RPMI8226 (cell line): ENCODE measurements around the gene NT5C1A.
A peak's percentile ranks its signal among the peaks of the same experiment; 100 is the strongest.

Experiments
- DNase-seq: peaks from one replicate; pipeline ENCODE4 v3.0.0-alpha.2; 2015

NT5C1A gene

DNA sequence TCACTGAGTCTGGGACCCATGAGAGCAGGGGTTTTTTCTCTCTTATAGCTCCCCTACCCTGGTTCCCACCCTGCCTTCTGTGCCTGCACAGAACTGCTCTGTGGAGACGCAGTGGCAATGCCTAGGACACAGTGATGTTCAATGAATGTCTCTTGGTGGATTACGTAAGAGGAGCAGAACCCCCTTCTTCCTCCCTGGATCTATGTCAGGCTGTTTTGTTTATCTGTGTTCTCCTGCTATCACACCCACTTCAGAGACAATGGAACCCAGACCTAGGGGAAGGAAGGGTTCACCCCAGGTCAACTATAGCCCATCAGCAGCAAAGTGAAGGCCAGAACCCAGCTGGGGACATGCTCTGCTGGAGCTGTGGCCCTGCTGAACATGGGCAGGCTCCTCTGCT, 17.3 kb upstream of the NT5C1A start:
- no peak for DNase-seq

DNA sequence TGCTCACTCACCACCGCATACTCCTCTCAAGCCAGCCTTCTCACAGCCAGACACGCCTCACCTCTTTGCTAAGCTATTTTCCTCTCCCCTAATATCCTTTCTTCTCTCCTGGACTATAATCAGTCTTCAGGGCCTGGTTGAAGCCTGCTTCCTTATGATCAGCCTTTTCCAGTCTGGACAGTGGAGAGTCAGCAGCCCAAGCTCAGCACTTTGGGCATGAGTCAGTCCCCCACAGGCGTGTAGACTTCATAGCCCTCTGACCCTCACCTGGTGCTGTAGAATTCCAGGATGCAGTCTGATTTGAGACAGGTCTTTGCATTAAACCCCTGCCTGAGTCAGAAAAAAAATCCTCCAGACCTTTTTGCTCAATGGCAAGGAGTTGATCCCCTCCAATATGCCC, 16.8 kb upstream of the NT5C1A start:
- no peak for DNase-seq

GRCh38 chr1:39687243-39687642, 15.3 kb upstream of the NT5C1A start:
- DNase-seq = no peak

DNA sequence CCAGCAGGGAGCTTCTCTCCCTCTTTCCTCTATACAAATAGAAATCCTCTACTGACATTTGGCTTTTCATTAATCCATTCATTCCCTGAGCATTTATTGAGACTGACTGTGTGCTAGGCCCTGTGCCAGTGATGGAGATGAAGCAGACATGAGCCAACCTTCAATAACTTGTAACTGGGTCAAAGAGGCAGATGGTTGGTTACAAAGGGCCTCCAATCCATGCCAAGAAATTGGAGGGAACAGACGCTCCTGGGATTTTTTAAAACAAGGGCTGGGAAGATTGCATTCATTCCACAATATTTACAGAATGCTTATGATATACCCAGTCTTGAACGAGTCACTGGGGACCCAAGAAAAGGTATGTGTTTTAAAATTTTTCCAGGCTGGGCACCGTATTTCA, 13.2 kb upstream of the NT5C1A start:
- DNase-seq = no peak

DNA sequence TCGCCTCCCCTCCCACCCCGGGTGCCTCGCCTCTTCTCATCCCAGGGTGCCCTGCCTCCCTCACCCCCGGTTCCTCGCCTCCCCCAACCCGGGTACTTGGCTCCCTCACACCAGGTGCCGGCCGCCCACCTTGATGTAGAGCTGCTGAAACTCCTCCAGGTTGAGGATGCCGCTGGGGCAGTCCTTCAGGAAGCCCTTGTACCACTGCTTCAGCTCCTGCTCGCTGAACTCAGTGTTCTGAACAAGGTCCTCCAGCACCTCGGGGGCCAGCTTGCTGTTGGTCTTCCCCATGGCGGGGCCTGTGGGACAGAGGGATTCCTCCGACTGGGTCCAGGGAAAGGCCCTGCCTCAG, 12.4 kb upstream of the NT5C1A start:
- no peak for DNase-seq

DNA sequence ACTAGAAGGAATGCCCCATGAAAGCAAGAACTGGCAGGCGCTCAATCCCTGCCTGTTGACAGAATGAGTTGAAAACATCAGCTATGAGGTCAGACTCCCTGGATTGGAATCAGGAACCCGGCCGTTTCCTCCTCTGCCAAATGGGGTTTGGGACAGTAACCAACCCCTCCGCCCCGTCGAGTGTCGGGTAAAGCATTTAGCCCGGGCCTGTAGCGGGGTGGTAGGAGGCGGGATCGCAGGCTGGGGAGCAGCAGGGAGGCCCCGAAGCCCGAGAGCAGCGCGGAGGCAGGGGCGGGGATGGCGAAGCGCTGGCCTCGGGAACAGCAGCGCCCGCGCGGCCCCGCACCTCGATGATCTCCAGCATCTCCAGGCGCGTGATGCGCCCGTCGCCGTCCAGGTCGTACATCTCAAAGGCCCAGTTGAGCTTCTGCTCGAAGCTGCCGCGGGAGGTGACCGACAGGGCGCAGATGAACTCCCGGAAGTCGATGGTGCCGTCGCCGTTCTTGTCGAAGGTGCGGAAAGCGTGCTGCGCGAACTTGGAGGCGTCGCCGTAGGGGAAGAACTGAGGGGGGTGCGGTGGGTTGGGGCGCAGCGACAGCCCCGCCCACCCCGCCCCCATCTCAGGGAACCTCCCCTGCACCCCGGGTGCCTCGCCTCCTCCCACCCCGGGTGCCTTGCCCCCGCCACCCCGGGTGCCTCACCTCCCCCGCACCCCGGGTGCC, 11.8 kb upstream of the NT5C1A start:
- no peak for DNase-seq

DNA sequence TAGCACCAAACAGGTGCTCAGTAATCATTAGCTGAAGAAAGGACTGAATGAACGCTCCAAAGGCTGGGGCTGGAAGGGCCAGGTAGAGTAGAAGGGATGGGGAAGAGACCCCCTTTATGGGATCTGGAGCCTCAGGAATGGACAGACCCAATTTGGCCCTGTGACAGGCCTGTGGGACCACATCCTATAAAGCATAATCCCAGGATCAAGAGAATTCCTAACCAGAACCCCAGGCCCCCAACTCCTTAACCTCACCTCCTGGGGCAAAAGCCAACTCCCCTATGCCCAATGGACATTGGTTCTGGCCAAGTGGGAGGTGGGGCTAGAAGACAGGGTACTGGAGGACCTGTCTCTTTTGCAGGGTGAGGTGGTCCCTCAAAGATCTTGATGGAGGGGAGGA, 10.1 kb upstream of the NT5C1A start:
- DNase-seq = no peak

GRCh38 chr1:39681294-39681693, 9.4 kb upstream of the NT5C1A start:
- peak; percentile 32 for DNase-seq

DNA sequence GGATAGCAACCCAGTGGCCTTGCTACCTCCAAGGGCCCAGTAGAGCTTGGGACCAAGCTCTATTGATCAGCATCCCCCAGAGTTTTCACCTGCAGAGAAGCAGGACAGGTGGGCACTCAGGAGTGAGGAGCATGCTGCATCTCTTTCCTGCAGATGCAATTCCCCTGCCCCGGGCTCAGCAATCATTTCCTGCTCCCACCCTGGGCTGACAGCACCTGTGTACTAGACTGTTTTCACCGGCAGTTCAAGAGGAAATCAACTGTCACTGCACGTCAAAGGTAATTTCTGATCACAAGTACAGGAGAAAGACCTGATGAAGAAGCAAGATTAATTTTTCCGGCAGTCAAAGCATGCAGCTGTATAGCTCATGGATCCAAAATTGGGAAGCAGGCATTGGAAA, 8.8 kb upstream of the NT5C1A start:
- no peak for DNase-seq

DNA sequence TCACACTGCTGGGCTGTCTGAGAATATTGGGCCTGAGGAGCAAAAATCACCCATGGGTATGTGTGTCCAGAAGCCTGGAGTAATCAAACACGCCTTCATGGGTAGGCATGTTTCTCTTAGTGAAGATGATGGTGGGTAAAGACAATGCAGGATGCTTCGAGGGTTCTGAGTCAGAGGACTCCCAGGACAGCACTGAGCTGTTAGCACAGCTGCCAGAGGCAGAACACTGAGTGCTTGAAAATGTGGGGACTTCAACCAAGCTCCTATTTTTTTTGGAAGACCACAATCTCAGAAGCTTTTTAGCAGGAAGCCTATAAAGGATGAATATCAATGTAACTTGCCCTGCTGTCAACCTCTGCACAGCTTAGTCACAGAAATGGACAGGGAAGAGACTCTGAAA, 7.9 kb upstream of the NT5C1A start:
- DNase-seq = no peak

GRCh38 chr1:39678889-39679288, 7.0 kb upstream of the NT5C1A start:
- DNase-seq = no peak

DNA sequence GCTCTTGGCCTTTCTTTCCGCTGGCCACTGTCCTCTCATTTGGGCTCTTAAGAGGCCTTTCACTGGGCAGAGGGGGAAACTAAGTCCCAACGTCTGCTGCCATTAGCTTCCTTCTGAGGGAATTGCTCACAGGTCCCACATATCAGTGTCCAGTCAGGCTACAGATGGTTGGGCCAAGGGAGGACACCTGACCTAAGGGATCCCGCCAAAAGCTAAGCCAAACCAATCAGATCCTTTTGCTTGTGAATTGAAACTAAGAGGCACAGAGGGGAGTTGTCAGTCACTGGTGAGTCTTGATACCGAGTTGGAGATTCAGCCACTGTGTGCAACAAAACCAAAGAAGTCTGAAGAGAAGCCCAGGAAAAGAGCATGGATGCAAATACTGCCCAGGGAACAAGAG, 5.7 kb upstream of the NT5C1A start:
- DNase-seq = no peak

GRCh38 chr1:39676948-39677548, 5.1 kb upstream of the NT5C1A start:
- DNase-seq = no peak

- DNase-seq = no peak
Measured at GRCh38 chr1:39675220-39675619, 3.3 kb upstream of the NT5C1A start.

DNA sequence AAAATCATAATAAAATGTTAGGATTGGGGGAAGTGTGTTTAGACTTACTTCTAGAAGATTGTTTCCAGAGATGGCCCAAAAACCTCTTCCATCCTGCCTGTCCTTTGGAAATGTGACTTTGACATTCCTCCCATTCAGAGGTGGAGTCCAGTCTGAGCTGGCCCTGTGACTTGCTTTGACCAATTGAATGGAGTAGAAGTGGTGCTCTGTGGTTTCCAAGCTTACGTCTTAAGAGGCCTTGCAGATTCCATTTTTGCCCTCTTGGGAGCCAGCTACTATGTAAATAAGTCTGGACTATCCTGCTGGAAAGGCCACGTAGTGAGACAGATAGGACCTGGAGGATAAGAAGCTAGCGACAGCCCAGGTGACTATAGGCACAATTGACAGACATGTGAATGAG, 1.3 kb upstream of the NT5C1A start:
- no peak for DNase-seq

GRCh38 chr1:39672551-39672947, 642 bp upstream of the NT5C1A start:
- DNase-seq = peak; percentile 39

DNA sequence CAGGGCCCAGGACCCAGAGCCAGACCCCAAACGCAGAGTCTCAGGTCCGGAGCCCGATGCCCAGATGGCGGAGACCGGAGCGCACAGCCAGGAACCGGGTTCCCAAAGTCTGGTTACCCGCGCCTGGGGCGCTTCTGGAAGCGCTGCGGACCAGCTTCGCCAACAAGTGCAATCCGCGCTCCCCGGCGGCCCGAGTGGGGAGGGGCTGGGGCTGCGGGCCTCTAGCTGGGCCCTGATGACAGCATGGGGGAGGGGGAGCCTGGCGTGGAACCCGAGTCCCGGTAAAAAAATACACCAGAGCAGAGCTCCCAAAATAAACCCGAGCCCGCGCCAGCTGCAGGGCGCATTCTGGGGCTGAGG, 494 bp downstream of the NT5C1A start:
- DNase-seq = peak; percentile 18

- no peak for DNase-seq
Measured at GRCh38 chr1:39670689-39671088, 1.2 kb downstream of the NT5C1A start.

DNA sequence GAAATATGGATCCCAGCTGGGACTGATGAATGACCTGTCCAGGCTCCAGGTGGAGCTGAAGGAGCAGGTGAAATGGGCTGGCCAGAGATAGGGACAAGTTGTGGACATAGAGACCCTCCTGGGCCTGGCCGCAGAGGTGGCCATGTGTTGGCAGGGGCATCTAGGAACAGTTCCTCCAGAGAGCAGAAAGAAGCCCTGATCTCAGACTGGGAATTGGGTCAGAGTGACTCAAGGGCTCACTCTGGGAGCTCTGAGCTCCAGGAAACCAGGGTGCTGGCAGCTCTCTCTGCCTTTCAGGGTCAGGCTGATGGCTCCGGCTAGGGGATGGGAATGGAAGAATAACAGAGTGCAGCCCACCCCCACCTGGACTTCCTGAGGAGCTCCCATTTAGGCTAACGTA, 3.0 kb downstream of the NT5C1A start:
- no peak for DNase-seq

GRCh38 chr1:39668111-39668510, 3.8 kb downstream of the NT5C1A start:
- no peak for DNase-seq

- DNase-seq = no peak
Measured at GRCh38 chr1:39666772-39667171, 5.1 kb downstream of the NT5C1A start.

DNA sequence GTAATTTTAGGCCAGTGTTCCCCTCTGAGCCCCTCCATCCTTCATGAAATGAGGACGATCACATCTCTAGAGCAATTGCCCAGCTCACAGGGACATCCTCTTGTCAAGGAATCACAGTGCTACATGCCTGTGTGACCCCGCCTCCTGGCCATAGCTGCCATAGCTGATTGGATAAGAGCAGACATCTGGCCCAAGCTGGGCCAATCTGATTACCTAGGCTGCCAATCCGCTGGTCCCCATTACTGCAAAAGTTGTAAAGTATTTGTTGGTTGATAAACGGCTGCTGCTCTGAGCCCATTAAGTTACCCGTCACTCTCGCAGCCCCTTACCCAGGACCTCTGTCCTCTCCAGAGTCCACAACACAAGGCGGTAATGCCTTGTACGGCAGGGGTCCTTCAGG, 8.3 kb downstream of the NT5C1A start:
- no peak for DNase-seq

- no peak for DNase-seq
Measured at GRCh38 chr1:39662861-39663260, 9.0 kb downstream of the NT5C1A start.

DNA sequence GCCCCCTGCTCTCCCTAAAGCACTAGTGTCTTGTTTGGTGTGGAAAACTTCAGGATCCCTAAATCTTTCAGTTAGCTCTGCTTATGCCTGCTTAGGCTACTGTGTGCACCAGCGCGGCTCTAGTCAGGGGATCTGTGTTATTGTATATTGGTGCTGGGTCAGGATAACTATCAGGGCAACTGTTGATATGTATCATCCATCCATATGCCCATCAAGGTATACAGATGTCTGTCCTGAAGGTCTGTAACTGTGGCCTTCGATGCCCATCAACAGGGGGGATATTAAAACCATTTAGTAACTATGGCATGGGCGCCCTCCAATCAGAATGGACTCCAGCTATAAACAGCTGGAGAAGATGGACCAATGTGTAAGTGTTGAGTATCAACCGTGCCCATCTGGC, 12.4 kb downstream of the NT5C1A start:
- no peak for DNase-seq

- no peak for DNase-seq
Measured at GRCh38 chr1:39659110-39659509, 12.8 kb downstream of the NT5C1A start.
